GM19351 (cell line): ENCODE results near the gene LARP6.
"Not testable (repeated sequence)": the region's sequence is repeated elsewhere in the genome, so short reads cannot be mapped to it uniquely, and the experiment has no call there.

Experiments used
- ATAC-seq: cut with Tn5 transposase; IDR thresholded peaks from one replicate; pipeline ENCODE4 v1.9.1; 2021; ENCODE audit warnings: mild to moderate bottlenecking, moderate library complexity; ENCODE audit not compliant: unreplicated experiment

Gene LARP6

GRCh38 chr15:70853973-70854665 lies at the start of gene LARP6:
TSS of gene LARP6 (minus strand) at chr15:70854157. CDS start at chr15:70854088, 69 bp downstream.
- peak; percentile 54 for ATAC-seq

GRCh38 chr15:70902107-70902506 lies 48.1 kb upstream of the LARP6 start:
- no peak for ATAC-seq

GRCh38 chr15:70892912-70893560 lies 39.1 kb upstream of the LARP6 start:
- ATAC-seq, result peak; percentile 21

GRCh38 chr15:70892002-70892911 lies 38.3 kb upstream of the LARP6 start, which contains the start of the genes LRRC49 and THAP10:
TSS of gene LRRC49 (plus strand) at chr15:70892826. CDS start at chr15:70892895, 69 bp downstream.
TSS of gene THAP10 (minus strand) at chr15:70892433. CDS start at chr15:70892272, 161 bp downstream.
- ATAC-seq, result peak; percentile 81

- ATAC-seq, result no peak
Measured at GRCh38 chr15:70882361-70882760, 28.4 kb upstream of the LARP6 start.

GRCh38 chr15:70880781-70881180 lies 26.8 kb upstream of the LARP6 start:
- ATAC-seq, result no peak

GRCh38 chr15:70879401-70879800 lies 25.4 kb upstream of the LARP6 start:
- ATAC-seq, result no peak

- no peak for ATAC-seq
Measured at GRCh38 chr15:70876683-70877082, 22.7 kb upstream of the LARP6 start.

- ATAC-seq, result peak; percentile 67
Measured at GRCh38 chr15:70876011-70876410, 22.1 kb upstream of the LARP6 start.

- ATAC-seq, result no peak
Measured at GRCh38 chr15:70875001-70875782, 21.2 kb upstream of the LARP6 start.

GRCh38 chr15:70873232-70874054 lies 19.5 kb upstream of the LARP6 start:
- no peak for ATAC-seq

- not testable (repeated sequence) for ATAC-seq
Measured at GRCh38 chr15:70871490-70871889, 17.5 kb upstream of the LARP6 start.

- no peak for ATAC-seq
Measured at GRCh38 chr15:70870051-70870450, 16.1 kb upstream of the LARP6 start.

GRCh38 chr15:70869346-70869745 lies 15.4 kb upstream of the LARP6 start:
- ATAC-seq, result no peak

- no peak for ATAC-seq
Measured at GRCh38 chr15:70867911-70868467, 14.0 kb upstream of the LARP6 start.

- no peak for ATAC-seq
Measured at GRCh38 chr15:70866982-70867641, 13.2 kb upstream of the LARP6 start.

- ATAC-seq, result no peak
Measured at GRCh38 chr15:70863450-70864218, 9.7 kb upstream of the LARP6 start.

- no peak for ATAC-seq
Measured at GRCh38 chr15:70859998-70860397, 6.0 kb upstream of the LARP6 start.
